Brain microvascular endothelial cell (primary cell): ENCODE data around the gene SNX15.
A peak's percentile ranks its signal among the peaks of the same experiment; 100 is the strongest.

Experiments used
- DNase-seq: peaks from one replicate; pipeline ENCODE4 v3.0.0-alpha.2; 2020
- H3K27ac ChIP-seq: fragments of 250-450 bp; sonication (Bioruptor Pico); 2 replicates; pipeline ENCODE4 v1.5.1; 2020; ENCODE audit warnings: mild to moderate bottlenecking, moderate library complexity
- H3K27me3 ChIP-seq: fragments of 250-450 bp; sonication (Bioruptor Pico); replicated peaks from 2 replicates; pipeline ENCODE4 v1.5.1; 2020; ENCODE audit warnings: mild to moderate bottlenecking
- H3K36me3 ChIP-seq: fragments of 250-450 bp; sonication (Bioruptor Pico); replicated peaks from 2 replicates; pipeline ENCODE4 v1.5.1; 2020; ENCODE audit warnings: mild to moderate bottlenecking
- H3K4me3 ChIP-seq: 2 replicates; pipeline ENCODE4 v1.5.1; 2011; ENCODE audit warnings: low read depth, mild to moderate bottlenecking, control low read depth, low read length, moderate library complexity
- CTCF ChIP-seq: IDR thresholded peaks from 2 replicates; pipeline ENCODE4 v1.5.1; 2011; ENCODE audit warnings: low read depth, mild to moderate bottlenecking, moderate library complexity, low read length, control low read depth, inconsistent platforms; ENCODE audit errors: missing control alignments
- in situ Hi-C: cut with HindIII; loops from 2 replicates; pipeline ENCODE4 v1.10.0; 2017; ENCODE audit warnings: low sequenced_read_pairs, low pct_ligation_motif_present

Gene SNX15

DNA sequence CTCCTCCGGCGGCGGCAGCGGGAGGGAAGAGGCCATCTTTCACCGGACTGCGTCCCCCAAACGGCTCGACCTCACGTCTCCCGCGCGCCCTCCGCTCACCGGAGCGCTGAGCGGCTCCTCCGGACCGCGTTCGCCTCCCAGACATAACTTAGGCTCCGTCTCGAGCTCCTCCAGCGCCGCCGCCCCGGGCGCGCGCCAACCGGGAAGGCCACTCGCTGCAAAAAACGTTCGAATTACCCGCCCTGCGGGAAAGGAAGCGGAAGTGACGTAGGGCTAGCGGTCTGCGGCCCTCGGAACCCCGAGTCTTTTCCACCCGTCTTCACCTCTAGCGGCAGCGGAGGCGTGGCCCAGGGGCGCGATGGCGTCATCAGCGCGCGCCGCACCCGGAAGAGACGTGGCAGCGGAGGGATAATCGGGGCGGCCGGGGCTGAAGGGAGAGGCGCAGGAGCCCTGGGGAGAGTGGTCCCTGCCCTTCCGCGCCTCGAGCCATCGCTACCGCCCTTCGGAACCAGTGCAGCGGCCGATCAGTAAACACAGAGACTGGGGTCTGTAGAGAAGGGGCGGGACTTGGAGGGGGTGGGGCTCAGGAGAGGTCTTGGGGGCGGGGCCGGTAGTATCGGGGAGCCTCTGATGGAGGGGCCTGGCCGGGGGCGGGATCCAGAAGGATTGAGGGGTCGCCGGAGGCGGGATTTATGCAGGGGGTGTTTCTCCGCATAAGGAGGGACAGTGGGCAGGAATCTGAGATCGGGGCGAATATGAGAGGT is 56.8 kb downstream of the SNX15 start, which contains the start of the genes CDCA5 and ZFPL1:
Gene CDCA5, minus strand, starts transcription at position 207 of the 764 bp plus-strand sequence. Its CDS starts 62 bp downstream, at position 145.
Gene ZFPL1, plus strand, starts transcription at position 389 of the 764 bp plus-strand sequence. CDS start 477 bp downstream, outside the sequence.
- in situ Hi-C loops = no loop called here
- DNase-seq = peak; percentile 89
- TF ChIP-seq CTCF = no peak
- Histone ChIP-seq H3K4me3 (peak within 1 kb of the TSS; percentile 87), H3K27me3 (no peaks in the 10 kb centered on the region), H3K36me3 (peaks cover 14% of the 10 kb centered on the region), H3K27ac (peak within 1 kb of the TSS; percentile 98)

GRCh38 chr11:65084598-65085375 is 57.5 kb downstream of the SNX15 start:
- peak overlapping the region; percentile 98 for H3K27ac ChIP-seq
- peaks cover 20% of the 10 kb centered on the region for H3K36me3 ChIP-seq
- no peak for TF ChIP-seq CTCF
- peak overlapping the region; percentile 87 for H3K4me3 ChIP-seq
- in situ Hi-C loops = no loop called here
- DNase-seq = no peak
- H3K27me3 ChIP-seq = no peaks in the 10 kb centered on the region

- Histone ChIP-seq H3K27ac (no peak overlapping the region), H3K36me3 (peaks cover 22% of the 10 kb centered on the region), H3K27me3 (no peaks in the 10 kb centered on the region), H3K4me3 (no peak overlapping the region)
- DNase-seq = no peak
- in situ Hi-C loops = no loop called here
- TF ChIP-seq CTCF = no peak
These were observed 58.2 kb downstream of the SNX15 start for GRCh38 chr11:65085446-65085845.

DNA sequence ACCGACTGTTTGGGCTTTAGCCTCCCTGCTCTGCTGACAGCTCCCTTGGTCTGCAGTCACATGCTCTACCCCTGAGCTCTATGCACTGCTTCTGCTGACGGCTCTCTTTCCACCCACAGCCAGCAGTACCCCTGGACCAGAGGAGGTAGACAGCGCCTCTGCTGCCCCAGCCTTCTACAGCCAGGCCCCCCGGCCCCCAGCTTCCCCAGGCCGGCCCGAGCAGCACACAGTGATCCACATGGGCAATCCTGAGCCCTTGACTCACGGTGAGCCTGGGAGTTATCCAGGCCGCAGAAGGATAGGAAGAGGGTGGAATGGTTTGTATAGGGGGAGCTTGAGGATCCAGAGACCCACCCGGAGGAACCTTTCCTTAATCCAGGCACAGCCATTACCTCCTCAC is 59.6 kb downstream of the SNX15 start:
- H3K4me3 ChIP-seq = no peak overlapping the region
- no peak for DNase-seq
- no peak overlapping the region for H3K27ac ChIP-seq
- TF ChIP-seq CTCF = no peak
- in situ Hi-C loops = no loop called here
- peaks cover 22% of the 10 kb centered on the region for H3K36me3 ChIP-seq
- H3K27me3 ChIP-seq = no peaks in the 10 kb centered on the region

DNA sequence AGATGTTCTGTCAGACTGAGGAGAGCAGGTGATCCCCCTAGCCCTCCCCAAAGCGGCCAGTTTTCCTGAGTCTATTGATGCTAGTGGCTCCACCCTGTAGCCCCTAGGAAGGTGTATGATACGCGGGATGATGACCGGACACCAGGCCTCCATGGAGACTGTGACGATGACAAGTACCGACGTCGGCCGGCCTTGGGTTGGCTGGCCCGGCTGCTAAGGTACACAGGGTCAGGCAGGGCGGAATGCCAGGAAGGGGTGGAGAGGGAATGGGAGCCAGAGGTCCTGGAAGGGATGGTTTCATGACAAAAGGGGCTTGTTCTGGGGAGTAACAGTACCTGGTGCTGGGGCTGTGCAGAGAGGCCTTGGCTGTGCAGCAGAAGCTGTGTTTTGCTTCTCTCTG is 60.0 kb downstream of the SNX15 start:
- Histone ChIP-seq H3K4me3 (no peak overlapping the region), H3K27ac (no peak overlapping the region), H3K27me3 (no peaks in the 10 kb centered on the region), H3K36me3 (peaks cover 22% of the 10 kb centered on the region)
- no peak for DNase-seq
- no peak for TF ChIP-seq CTCF
- in situ Hi-C loops = no loop called here
